GM21737 (cell line): ENCODE data around the gene SPDYE9.
"Not testable (repeated sequence)": the region's sequence is repeated elsewhere in the genome, so short reads cannot be mapped to it uniquely, and the experiment has no call there.

Experiments used
- ATAC-seq: cut with Tn5 transposase; IDR thresholded peaks from one replicate; pipeline ENCODE4 v1.9.1; 2021; ENCODE audit warnings: mild to moderate bottlenecking, moderate library complexity; ENCODE audit not compliant: unreplicated experiment

SPDYE9 gene

DNA sequence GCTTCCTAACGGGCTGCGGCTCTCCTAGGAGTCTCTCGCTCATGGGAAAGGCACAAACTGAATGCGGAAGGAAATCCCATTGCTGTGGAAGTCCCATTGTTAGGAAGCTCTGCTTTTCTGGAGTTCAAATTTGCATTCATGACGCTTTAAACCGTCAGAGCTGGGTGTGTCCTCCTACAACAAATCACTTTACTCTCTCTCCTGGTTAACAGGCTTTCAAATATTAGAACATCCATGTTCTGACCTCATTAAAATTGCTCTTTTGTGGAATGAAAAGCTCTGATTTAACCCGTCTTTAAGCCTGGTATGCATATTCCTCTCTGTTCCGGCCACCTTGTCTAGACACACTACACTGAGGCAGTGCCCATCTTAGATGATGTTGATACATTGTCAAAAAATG, at the start of gene SPDYE9:
Gene SPDYE9, minus strand, starts transcription at position 101 of the 400 bp plus-strand sequence. CDS start 1,800 bp downstream, outside the sequence.
- not testable (repeated sequence) for ATAC-seq

- not testable (repeated sequence) for ATAC-seq
These were observed 49.0 kb upstream of the SPDYE9 start for GRCh38 chr7:73134866-73135265.

- not testable (repeated sequence) for ATAC-seq
These were observed 46.9 kb upstream of the SPDYE9 start for GRCh38 chr7:73132651-73133217.

DNA sequence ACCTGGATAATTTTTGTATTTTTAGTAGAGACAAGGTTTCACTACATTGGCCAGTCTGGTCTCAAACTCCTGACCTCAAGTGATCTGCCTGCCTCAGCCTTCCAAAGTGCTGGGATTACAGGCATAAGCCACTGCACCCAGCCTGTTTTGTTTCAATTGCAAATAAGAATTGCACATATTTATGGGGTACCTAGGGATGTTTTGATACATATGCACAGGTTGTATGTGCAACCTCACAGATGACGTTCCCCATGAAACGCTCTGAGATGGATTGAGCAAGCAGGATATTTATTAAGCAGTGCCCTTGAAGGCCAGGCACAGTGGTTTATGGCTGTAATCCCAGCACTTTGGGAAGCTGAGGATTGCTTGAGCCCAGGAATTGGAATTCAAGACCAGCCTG, 44.8 kb upstream of the SPDYE9 start:
- not testable (repeated sequence) for ATAC-seq

DNA sequence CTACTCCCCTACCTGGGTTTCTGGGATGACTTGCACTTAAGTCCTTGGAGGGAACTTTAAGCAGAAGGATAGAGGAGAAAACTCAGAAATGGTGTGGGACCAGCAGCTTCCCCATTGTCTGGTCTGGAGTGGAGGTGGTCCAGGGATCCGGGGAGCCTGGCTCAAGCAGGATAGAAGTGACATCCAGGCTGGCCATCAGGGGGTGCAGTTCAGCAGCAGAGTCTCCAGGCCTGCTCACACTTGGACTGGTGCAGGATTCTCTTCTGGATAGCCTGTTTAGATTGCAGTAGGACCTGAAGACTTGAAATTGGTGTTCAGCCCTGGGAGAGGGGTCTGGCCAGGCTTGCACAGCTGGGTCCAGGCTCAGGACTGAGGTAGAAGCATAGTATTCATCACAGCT, 38.3 kb upstream of the SPDYE9 start:
- not testable (repeated sequence) for ATAC-seq

DNA sequence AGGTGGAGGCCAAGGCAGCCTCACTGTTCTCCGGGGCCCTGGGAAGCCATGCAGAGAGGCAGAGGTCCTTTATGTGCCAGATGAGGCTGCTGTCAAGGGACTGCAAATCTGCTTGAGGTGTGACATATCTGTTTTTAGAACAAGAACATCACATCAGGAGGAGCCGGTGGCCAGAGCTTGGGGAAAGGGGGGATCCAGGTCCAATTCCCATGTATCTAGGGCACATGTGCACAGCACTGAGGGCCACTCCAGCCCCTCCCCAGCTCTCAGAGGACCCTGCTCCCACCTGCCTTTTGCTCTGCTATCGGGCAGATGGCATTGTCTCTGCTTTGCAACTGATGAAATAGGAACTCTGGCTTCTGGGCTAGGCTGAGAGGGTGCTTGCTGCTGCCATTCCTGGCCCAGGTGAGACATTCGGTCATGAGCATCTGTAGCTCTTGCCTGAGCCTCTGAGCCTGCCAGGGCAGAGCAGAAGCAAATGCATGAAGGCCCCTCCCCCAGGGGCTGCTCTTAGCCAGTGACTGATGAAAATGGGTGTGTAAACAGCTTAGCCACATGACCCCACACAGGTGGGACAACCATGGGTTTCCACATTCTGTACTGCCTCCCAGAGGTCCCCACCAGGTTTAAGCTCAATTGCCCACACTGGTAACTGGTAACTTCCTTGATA, 37.1 kb upstream of the SPDYE9 start:
- not testable (repeated sequence) for ATAC-seq

DNA sequence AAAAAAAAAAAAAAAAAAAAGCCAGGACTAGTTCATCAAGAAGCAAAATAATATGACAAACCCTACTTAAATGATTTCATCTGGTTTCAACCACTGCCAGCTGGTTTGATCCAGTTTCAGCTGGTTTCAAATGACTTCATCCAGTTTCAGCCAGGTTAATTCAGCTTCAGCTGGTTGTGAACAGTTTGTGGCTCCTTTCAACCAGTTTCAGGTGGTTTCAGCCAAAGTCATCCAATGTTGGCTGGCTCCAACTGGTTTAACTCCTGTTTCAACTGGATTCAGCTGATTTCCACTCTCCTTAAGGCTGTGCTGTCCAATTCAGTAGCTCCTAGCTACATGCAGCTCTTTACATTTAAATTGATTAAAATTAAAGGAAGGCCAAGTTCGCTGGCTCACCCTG, 32.3 kb upstream of the SPDYE9 start:
- ATAC-seq = not testable (repeated sequence)

GRCh38 chr7:73057811-73058210, 28.0 kb downstream of the SPDYE9 start, which contains the start of gene SPDYE11:
SPDYE11 (minus strand) TSS chr7:73057911; CDS start chr7:73056111, 1,800 bp downstream.
- not testable (repeated sequence) for ATAC-seq

GRCh38 chr7:73029666-73030065, 56.2 kb downstream of the SPDYE9 start, which contains the start of gene SPDYE8:
SPDYE8 (minus strand) TSS chr7:73029766; CDS start chr7:73027966, 1,800 bp downstream.
- not testable (repeated sequence) for ATAC-seq
